DOHH2 (cell line): ENCODE measurements around the gene NRSN2.

Source experiments
- EZH2phosphoT487 ChIP-seq: fragments of 200-600 bp; sonication (generic); IDR thresholded peaks from 2 replicates; pipeline ENCODE4 v1.6.1; 2017; ENCODE audit warnings: borderline replicate concordance, mild to moderate bottlenecking, antibody characterized with exemption, low read length, moderate library complexity, mixed read lengths
- TF ChIP-seq, protein P1 (sequence below): fragments of 200-600 bp; sonication (generic); IDR thresholded peaks from one replicate; pipeline ENCODE4 v1.5.1; 2014; ENCODE audit warnings: antibody characterized with exemption, mild to moderate bottlenecking, low read depth, low read length; ENCODE audit not compliant: poor library complexity, severe bottlenecking

DNA sequence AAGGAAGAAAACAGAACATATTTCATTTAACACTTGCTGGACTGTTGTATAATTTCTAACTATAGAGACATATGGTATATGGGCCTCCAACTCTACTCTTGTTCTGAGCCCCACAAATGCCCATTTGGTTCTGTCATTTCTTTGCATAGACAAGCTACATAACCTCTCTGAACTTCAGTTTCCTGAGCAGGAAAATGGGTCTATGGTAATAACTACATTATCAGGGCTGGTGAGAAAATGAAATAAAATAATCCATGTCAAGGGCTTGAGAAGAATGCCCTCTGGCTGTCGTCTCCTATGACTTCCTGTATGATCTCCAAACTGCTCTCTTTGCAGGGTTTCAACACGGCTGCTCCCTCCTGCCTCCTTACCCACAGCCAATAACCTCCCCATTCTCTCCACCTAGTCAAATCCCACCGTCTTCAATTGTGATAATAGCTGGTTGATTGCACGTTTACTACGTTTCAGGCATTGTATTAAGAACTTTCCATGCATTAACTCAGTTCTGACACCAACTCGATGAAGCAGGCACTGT, 37.5 kb upstream of the NRSN2 start:
- TF ChIP-seq, protein P1, sequence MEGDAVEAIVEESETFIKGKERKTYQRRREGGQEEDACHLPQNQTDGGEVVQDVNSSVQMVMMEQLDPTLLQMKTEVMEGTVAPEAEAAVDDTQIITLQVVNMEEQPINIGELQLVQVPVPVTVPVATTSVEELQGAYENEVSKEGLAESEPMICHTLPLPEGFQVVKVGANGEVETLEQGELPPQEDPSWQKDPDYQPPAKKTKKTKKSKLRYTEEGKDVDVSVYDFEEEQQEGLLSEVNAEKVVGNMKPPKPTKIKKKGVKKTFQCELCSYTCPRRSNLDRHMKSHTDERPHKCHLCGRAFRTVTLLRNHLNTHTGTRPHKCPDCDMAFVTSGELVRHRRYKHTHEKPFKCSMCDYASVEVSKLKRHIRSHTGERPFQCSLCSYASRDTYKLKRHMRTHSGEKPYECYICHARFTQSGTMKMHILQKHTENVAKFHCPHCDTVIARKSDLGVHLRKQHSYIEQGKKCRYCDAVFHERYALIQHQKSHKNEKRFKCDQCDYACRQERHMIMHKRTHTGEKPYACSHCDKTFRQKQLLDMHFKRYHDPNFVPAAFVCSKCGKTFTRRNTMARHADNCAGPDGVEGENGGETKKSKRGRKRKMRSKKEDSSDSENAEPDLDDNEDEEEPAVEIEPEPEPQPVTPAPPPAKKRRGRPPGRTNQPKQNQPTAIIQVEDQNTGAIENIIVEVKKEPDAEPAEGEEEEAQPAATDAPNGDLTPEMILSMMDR: no peak
- no peak for TF ChIP-seq EZH2phosphoT487
